ENCODE data around the gene FAT1. TPM values are rescaled to one million over a fixed set of nuclear protein-coding genes. Genes with fewer than 3 reads are reported as not detected.

The FAT1 gene
- total RNA-seq, 4 donors from 2014 or later = 73.1 to 95.6 (median 76.5) TPM

DNA sequence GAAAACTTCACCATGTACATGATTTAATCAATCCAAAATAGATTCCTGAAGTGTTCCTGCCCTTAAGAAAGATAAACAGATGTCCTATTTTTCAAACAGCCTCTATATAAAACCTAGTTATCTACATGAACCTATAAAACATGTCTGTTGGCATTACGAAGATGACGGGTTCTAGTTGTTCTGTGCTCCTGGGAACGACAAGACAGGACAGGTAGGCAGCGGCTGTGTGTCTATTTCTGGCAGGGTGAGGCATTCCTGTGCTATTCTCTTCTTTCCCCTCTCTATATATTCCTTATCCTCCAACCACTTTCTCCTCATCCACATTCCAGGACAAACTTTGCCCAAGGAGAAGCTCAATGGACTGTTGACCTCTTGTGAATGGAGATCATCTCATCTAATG, 6.1 kb downstream of the FAT1 start:
- Histone ChIP-seq H3K9me3 (no peaks in the 10 kb centered on the region), H3K27ac (no peak overlapping the region), H3K4me3 (replicated peaks in 1 of 3) (no peak overlapping the region), H3K36me3 (no peaks in the 10 kb centered on the region), H3K27me3 (no peaks in the 10 kb centered on the region), H3K4me1 (peaks cover 0 to 7% of the 10 kb centered on the region in 2 donors)
- intact Hi-C loops (cut with DNase I) = loop anchor here (5.0 kb wide), 1 partner anchor 50 kb away; no protein-coding TSS in a partner anchor
- WGBS, 2 donors = 96% methylated on average over 4 of the region's 4 CpGs
- no peak for DNase-seq
- TF ChIP-seq POLR2A (IDR thresholded peaks at IDR 0.05) = no peak
- TF ChIP-seq, protein P1, sequence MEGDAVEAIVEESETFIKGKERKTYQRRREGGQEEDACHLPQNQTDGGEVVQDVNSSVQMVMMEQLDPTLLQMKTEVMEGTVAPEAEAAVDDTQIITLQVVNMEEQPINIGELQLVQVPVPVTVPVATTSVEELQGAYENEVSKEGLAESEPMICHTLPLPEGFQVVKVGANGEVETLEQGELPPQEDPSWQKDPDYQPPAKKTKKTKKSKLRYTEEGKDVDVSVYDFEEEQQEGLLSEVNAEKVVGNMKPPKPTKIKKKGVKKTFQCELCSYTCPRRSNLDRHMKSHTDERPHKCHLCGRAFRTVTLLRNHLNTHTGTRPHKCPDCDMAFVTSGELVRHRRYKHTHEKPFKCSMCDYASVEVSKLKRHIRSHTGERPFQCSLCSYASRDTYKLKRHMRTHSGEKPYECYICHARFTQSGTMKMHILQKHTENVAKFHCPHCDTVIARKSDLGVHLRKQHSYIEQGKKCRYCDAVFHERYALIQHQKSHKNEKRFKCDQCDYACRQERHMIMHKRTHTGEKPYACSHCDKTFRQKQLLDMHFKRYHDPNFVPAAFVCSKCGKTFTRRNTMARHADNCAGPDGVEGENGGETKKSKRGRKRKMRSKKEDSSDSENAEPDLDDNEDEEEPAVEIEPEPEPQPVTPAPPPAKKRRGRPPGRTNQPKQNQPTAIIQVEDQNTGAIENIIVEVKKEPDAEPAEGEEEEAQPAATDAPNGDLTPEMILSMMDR (IDR thresholded peaks at IDR 0.05) = no peak

- no peaks in the 10 kb centered on the region for H3K27me3 ChIP-seq
- no peaks in the 10 kb centered on the region for H3K36me3 ChIP-seq
- peaks cover 0 to 7% of the 10 kb centered on the region in 2 donors for H3K4me1 ChIP-seq
- no peak overlapping the region for H3K4me3 ChIP-seq (replicated peaks in 1 of 3)
- 52 to 61% methylated on average over 5 of the region's 5 CpGs for WGBS, 2 donors
- DNase-seq = no peak
- H3K27ac ChIP-seq = peak overlapping the region in 1 of 3 donors; percentile 25
- H3K9me3 ChIP-seq = no peaks in the 10 kb centered on the region
- intact Hi-C loops (cut with DNase I) = loop anchor here (5.0 kb wide), 1 partner anchor 48 kb away; no protein-coding TSS in a partner anchor
- TF ChIP-seq, protein P1 (IDR thresholded peaks at IDR 0.05) = no peak
- TF ChIP-seq POLR2A (IDR thresholded peaks at IDR 0.05) = no peak
Observed at GRCh38 chr4:186715077-186715476, 8.6 kb downstream of the FAT1 start.

- no peak for DNase-seq
Observed at GRCh38 chr4:186714006-186714675, 9.5 kb downstream of the FAT1 start.

GRCh38 chr4:186712690-186713089, 11.0 kb downstream of the FAT1 start:
- H3K4me1 ChIP-seq = peaks cover 0 to 7% of the 10 kb centered on the region in 2 donors
- intact Hi-C loops (cut with DNase I) = no loop called here
- H3K9me3 ChIP-seq = no peaks in the 10 kb centered on the region
- no peak overlapping the region for H3K4me3 ChIP-seq (replicated peaks in 1 of 3)
- DNase-seq = no peak
- no peaks in the 10 kb centered on the region for H3K27me3 ChIP-seq
- H3K27ac ChIP-seq = no peak overlapping the region
- 89 to 92% methylated on average over 7 of the region's 7 CpGs for WGBS, 2 donors
- TF ChIP-seq, protein P1 (IDR thresholded peaks at IDR 0.05) = no peak
- no peak for TF ChIP-seq POLR2A (IDR thresholded peaks at IDR 0.05)
- H3K36me3 ChIP-seq = peaks cover 0 to 17% of the 10 kb centered on the region in 2 donors

More at GRCh38 chr4:186714006-186714675, 9.5 kb downstream of the FAT1 start:
- Histone ChIP-seq H3K9me3 (no peaks in the 10 kb centered on the region), H3K4me1 (peaks cover 0 to 7% of the 10 kb centered on the region in 2 donors), H3K27me3 (no peaks in the 10 kb centered on the region), H3K36me3 (peaks cover 0 to 3% of the 10 kb centered on the region in 2 donors), H3K27ac (no peak overlapping the region), H3K4me3 (replicated peaks in 1 of 3) (no peak overlapping the region)
- no peak for TF ChIP-seq POLR2A (IDR thresholded peaks at IDR 0.05)
- TF ChIP-seq, protein P1 (IDR thresholded peaks at IDR 0.05) = no peak
- intact Hi-C loops (cut with DNase I) = no loop called here
- WGBS, 2 donors = 86 to 87% methylated on average over 16 of the region's 16 CpGs

- Histone ChIP-seq H3K9me3 (no peaks in the 10 kb centered on the region), H3K4me3 (replicated peaks in 1 of 3) (no peak overlapping the region), H3K36me3 (peaks cover 3 to 26% of the 10 kb centered on the region in 2 donors), H3K27ac (no peak overlapping the region), H3K27me3 (no peaks in the 10 kb centered on the region), H3K4me1 (peaks cover 0 to 7% of the 10 kb centered on the region in 2 donors)
- DNase-seq = no peak
- TF ChIP-seq, protein P1 (IDR thresholded peaks at IDR 0.05) = no peak
- no peak for TF ChIP-seq POLR2A (IDR thresholded peaks at IDR 0.05)
- intact Hi-C loops (cut with DNase I) = no loop called here
- WGBS, 2 donors = 84 to 90% methylated on average over 5 of the region's 5 CpGs
Observed at GRCh38 chr4:186710521-186711119, 13.0 kb downstream of the FAT1 start.

Measured in thyroid gland (tissue), 4 donors.